GM03348 (cell line): ENCODE results near the gene NUDT16L1.

Source experiments
- DNase-seq: peaks from one replicate; pipeline ENCODE4 v3.0.0; 2012; ENCODE audit warnings: low spot score

NUDT16L1 gene

GRCh38 chr16:4695473-4696171, 2.3 kb downstream of the NUDT16L1 start:
- no peak for DNase-seq

- no peak for DNase-seq
Observed at GRCh38 chr16:4696172-4696904, 3.0 kb downstream of the NUDT16L1 start.

- DNase-seq: no peak
Observed at GRCh38 chr16:4696905-4697847, 3.8 kb downstream of the NUDT16L1 start.

GRCh38 chr16:4697848-4698291, 4.5 kb downstream of the NUDT16L1 start:
- no peak for DNase-seq

- DNase-seq: no peak
Observed at GRCh38 chr16:4698321-4699045, 5.1 kb downstream of the NUDT16L1 start.

GRCh38 chr16:4699046-4699556, 5.7 kb downstream of the NUDT16L1 start:
- no peak for DNase-seq

GRCh38 chr16:4700380-4700996, 7.1 kb downstream of the NUDT16L1 start:
- DNase-seq: no peak

GRCh38 chr16:4700997-4701743, 7.8 kb downstream of the NUDT16L1 start:
- no peak for DNase-seq

GRCh38 chr16:4701791-4702465, 8.6 kb downstream of the NUDT16L1 start:
- DNase-seq: no peak

- no peak for DNase-seq
Observed at GRCh38 chr16:4702466-4702808, 9.1 kb downstream of the NUDT16L1 start.

- no peak for DNase-seq
Observed at GRCh38 chr16:4703906-4704305, 10.5 kb downstream of the NUDT16L1 start.

GRCh38 chr16:4704491-4704890, 11.1 kb downstream of the NUDT16L1 start:
- no peak for DNase-seq

- no peak for DNase-seq
Observed at GRCh38 chr16:4704913-4705312, 11.6 kb downstream of the NUDT16L1 start.

- DNase-seq: no peak
Observed at GRCh38 chr16:4706871-4707270, 13.5 kb downstream of the NUDT16L1 start.

- DNase-seq: no peak
Observed at GRCh38 chr16:4709481-4709880, 16.1 kb downstream of the NUDT16L1 start.

- DNase-seq: no peak
Observed at GRCh38 chr16:4713663-4714501, 20.5 kb downstream of the NUDT16L1 start.

- DNase-seq: no peak
Observed at GRCh38 chr16:4714996-4715395, 21.6 kb downstream of the NUDT16L1 start.

GRCh38 chr16:4718466-4718865, 25.1 kb downstream of the NUDT16L1 start:
- DNase-seq: no peak
